HG02938 (cell line): ENCODE measurements around the gene MATN3.
"Not testable (repeated sequence)": the region's sequence is repeated elsewhere in the genome, so short reads cannot be mapped to it uniquely, and the experiment has no call there.

Experiments used
- ATAC-seq: cut with Tn5 transposase; IDR thresholded peaks from one replicate; pipeline ENCODE4 v1.9.1; 2021; ENCODE audit warnings: mild to moderate bottlenecking, moderate library complexity; ENCODE audit not compliant: unreplicated experiment

Gene MATN3

GRCh38 chr2:20012282-20013125, at the start of gene MATN3:
TSS of gene MATN3 (minus strand) at chr2:20012668. CDS start at chr2:20012631, 37 bp downstream.
- ATAC-seq, result no peak

GRCh38 chr2:20061940-20062339, 49.5 kb upstream of the MATN3 start:
- ATAC-seq, result no peak

GRCh38 chr2:20061476-20061875, 49.0 kb upstream of the MATN3 start:
- ATAC-seq, result no peak

GRCh38 chr2:20060106-20060505, 47.6 kb upstream of the MATN3 start:
- ATAC-seq, result no peak

- ATAC-seq, result no peak
These were observed 44.8 kb upstream of the MATN3 start for GRCh38 chr2:20057268-20057667.

GRCh38 chr2:20054931-20055330, 42.5 kb upstream of the MATN3 start:
- ATAC-seq, result no peak

- ATAC-seq, result no peak
These were observed 41.7 kb upstream of the MATN3 start for GRCh38 chr2:20054119-20054518.

- ATAC-seq, result no peak
These were observed 40.4 kb upstream of the MATN3 start for GRCh38 chr2:20052861-20053281.

GRCh38 chr2:20052229-20052851, 39.9 kb upstream of the MATN3 start:
- no peak for ATAC-seq

GRCh38 chr2:20051532-20052228, 39.2 kb upstream of the MATN3 start, which contains the start of gene LAPTM4A:
TSS of gene LAPTM4A (minus strand) at chr2:20051628. CDS start at chr2:20051520, 108 bp downstream.
- peak; percentile 96 for ATAC-seq

GRCh38 chr2:20050646-20051531, 38.4 kb upstream of the MATN3 start:
- ATAC-seq, result peak; percentile 19

GRCh38 chr2:20050104-20050645, 37.7 kb upstream of the MATN3 start:
- ATAC-seq, result peak; percentile 28

- ATAC-seq, result no peak
These were observed 37.2 kb upstream of the MATN3 start for GRCh38 chr2:20049637-20050036.

GRCh38 chr2:20048488-20049448, 36.3 kb upstream of the MATN3 start:
- no peak for ATAC-seq

- not testable (repeated sequence) for ATAC-seq
These were observed 33.3 kb upstream of the MATN3 start for GRCh38 chr2:20045712-20046292.

- no peak for ATAC-seq
These were observed 32.3 kb upstream of the MATN3 start for GRCh38 chr2:20044778-20045177.

- ATAC-seq, result no peak
These were observed 30.1 kb upstream of the MATN3 start for GRCh38 chr2:20042531-20042930.

- ATAC-seq, result no peak
These were observed 28.2 kb upstream of the MATN3 start for GRCh38 chr2:20040489-20041172.
